ENCODE results near the gene PAK6.

GRCh38 chr15:40242213-40242599 lies 3.3 kb downstream of the PAK6 start:
- TF ChIP-seq CTCF (IDR thresholded peaks at IDR 0.05) (no peak), POLR2AphosphoS5 (IDR thresholded peaks at IDR 0.05) (no peak)

All from gastroesophageal sphincter (tissue), 3 donors.